ENCODE data around the gene SLC38A3. TPM values are rescaled to one million over a fixed set of nuclear protein-coding genes. Genes with fewer than 3 reads are reported as not detected.
"Not testable (repeated sequence)": the region's sequence is repeated elsewhere in the genome, so short reads cannot be mapped to it uniquely, and the experiment has no call there.

The SLC38A3 gene
- total RNA-seq, 1 experiment from 2014 or later: 1.1 TPM

GRCh38 chr3:50221411-50222168 is 16.5 kb downstream of the SLC38A3 start:
- DNase-seq (ENCODE audit: low spot score): no peak
- in situ Hi-C loops (cut with HindIII; ENCODE audit: low sequenced_read_pairs): no loop called here

DNA sequence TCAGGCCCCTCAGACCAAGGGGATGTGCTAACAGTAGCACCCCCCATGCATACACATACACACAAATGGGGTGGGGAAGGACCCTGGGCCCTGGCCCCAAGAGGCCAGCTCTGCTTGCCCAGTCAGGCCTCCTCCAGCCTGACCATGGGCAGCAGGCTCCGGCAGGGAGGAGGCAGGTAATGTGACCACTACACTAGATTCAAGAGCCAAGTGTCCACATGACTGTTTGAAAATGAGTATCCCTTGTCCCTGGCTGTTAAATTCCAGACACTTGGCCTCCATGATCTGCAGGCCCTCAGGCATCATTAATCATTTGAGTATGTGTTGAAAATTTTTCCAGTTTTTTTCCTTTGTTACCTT is 17.1 kb downstream of the SLC38A3 start:
- in situ Hi-C loops (cut with HindIII; ENCODE audit: low sequenced_read_pairs): no loop called here
- no peak for DNase-seq (ENCODE audit: low spot score)

- no peak for DNase-seq (ENCODE audit: low spot score)
- in situ Hi-C loops (cut with HindIII; ENCODE audit: low sequenced_read_pairs): no loop called here
These were observed 19.6 kb downstream of the SLC38A3 start for GRCh38 chr3:50224639-50225038.

DNA sequence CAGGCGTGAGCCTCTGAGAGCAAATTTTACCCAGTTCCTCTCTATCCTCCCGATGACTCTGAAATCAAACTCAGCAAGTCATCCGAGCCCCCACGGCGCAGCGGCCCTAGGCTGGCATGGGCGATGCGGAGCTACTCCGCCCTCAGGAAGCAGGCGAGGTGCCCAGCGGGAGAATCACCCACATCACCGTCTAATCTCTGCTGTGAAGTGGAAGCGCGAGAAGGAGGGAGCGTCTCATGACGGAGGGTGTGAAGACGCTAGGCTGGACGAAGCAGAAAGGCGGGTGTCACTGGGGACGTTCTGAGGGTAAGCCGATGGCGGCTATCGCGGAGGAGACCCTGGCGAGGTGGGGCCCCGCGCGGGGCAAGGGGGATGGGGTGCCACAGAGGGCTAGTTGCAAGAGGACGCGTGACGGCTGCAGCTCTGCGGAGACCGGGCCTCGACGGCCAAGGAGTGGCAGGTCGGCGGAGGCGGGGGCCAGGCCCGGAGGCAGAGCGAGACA is 21.9 kb downstream of the SLC38A3 start:
- in situ Hi-C loops (cut with HindIII; ENCODE audit: low sequenced_read_pairs): no loop called here
- peak; percentile 59 for DNase-seq (ENCODE audit: low spot score)

DNA sequence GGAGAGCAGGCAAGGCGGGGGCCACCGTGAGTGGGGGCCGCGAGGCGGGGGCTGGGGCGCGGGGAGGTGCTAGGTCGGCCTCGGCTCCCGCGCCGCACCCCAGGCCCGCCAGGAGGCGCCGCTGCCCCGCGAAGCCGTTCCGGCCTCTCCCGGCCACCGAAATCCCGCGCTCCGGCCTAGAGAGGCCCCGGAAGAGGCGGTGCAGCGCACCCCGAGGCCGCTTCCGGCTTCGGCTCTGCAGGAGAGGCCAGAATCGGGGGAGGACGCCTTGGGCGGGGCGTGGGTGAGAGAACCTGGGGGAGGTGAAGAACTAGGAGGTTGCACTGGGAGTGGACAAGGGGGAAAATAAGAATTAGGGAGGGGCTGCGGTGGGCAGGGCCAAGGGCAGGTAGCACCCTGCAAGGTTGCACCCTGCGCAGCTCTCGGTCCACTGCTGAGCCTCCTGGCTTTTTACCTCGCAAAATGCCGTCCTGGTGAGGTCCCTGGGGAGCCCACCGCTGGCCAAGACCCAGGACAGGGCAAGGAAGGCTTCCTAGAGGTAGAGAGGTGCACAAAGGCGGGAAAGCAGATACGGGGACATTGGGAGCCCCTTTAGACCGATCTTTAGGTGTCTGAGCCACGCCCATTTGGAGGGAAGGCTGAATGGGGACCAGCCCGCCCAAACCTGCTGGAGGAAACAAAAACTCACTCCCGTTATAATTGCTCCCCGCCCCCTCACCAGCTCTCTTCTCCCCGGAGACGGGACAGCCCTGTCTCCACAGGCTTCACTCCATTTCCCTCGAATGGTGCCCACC is 22.5 kb downstream of the SLC38A3 start:
- peak; percentile 92 for DNase-seq (ENCODE audit: low spot score)
- in situ Hi-C loops (cut with HindIII; ENCODE audit: low sequenced_read_pairs): no loop called here

DNA sequence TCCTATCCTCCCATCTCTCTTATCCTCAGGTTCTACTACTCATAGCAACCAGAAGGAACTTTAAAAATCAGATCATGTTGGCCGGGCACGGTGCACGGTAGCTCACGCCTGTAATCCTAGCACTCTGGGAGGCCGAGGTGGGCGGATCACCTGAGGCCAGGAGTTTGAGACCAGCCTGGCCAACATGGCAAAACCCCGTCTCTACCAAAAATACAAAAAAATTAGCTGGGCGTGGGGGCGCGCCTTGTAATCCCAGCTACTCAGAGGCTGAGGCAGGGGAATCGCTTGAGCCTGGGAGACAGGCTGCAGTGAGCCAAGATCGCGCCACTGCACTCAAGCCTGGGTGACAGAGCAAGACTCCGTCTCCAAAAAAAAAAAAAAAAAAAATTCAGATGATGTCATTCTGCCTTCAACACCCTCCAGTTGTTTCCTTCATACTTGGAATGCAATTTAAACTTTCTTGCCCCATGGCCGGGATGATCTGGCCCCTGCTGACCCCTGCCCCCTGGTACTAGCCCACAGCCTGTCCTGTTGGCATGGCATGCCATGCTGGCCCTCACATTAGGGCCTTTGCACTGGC is 23.2 kb downstream of the SLC38A3 start:
- DNase-seq (ENCODE audit: low spot score); in situ Hi-C loops (cut with HindIII; ENCODE audit: low sequenced_read_pairs): not testable (repeated sequence)

- DNase-seq (ENCODE audit: low spot score): no peak
- in situ Hi-C loops (cut with HindIII; ENCODE audit: low sequenced_read_pairs): no loop called here
These were observed 24.4 kb downstream of the SLC38A3 start for GRCh38 chr3:50229490-50229889.

DNA sequence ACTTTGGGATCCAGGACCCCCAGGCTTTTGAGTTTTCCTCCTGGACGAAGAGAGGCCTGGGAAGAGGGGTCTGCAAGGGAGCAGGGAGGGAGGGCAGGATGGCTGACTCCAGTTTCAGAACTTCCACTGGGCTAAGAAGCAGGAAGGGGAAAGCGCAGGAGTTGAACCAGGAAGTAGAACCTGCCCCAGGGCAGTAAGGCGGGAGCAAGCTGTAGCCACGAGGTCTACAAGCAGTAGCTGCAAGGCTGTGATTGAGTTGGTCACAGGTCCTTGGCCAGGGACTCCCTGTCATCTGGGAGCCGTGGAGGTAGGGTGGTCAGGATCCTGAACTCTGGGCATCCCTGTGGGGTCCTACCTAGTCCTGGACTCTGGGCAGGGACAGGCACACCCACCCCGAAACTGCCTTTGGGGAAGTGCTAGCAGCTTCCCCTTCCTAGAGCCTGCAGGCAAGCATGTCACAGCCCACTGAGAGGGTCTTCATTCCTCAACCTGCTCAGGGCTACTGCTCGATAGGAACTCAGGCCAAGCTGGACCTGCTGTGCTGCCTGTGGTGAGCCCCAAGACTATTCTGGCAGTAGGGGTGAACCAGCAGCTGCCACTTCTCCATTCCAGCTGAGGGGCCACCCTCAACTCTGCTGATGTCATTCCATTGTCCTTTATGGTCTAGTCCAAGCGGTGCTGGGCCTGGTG is 25.2 kb downstream of the SLC38A3 start:
- in situ Hi-C loops (cut with HindIII; ENCODE audit: low sequenced_read_pairs): no loop called here
- no peak for DNase-seq (ENCODE audit: low spot score)

DNA sequence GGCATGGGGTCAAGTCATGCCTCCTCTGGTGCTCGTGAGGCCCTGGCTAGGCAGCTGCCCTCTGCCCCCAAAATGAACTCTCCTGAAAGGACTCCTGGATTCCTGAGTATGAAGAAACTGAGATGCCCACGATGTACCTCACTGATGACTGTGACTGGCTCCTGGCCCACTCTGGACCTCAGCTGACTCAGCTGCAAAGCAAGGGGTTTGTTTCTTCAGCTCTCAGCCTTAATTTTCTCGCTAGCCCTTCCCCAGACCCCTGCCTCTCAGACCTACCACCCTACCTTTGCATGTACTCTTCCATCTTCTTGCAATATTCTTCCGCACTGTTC is 25.7 kb downstream of the SLC38A3 start:
- DNase-seq (ENCODE audit: low spot score): no peak
- in situ Hi-C loops (cut with HindIII; ENCODE audit: low sequenced_read_pairs): no loop called here

GRCh38 chr3:50231581-50231980 is 26.5 kb downstream of the SLC38A3 start:
- DNase-seq (ENCODE audit: low spot score): no peak

DNA sequence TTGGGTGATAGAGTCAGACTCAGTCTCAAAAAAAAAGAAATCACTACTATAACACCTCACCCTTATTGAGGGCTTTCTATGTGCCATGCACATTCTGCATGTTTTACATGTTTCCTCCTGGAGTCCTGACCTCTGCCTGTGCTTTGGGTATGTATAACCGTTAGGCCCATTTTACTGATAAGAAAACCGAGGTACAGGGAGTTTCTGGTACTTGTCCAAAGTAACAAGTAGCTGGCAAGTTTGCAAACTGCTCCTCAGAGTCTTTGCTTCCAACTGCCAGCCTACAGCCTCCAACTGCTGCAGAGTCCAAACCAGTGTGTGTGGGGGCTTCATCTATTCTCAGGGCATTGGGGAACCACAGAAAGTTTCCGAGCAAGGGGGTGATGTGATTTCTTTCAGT is 27.2 kb downstream of the SLC38A3 start:
- in situ Hi-C loops (cut with HindIII; ENCODE audit: low sequenced_read_pairs): no loop called here
- no peak for DNase-seq (ENCODE audit: low spot score)

More at GRCh38 chr3:50231581-50231980, 26.5 kb downstream of the SLC38A3 start:
- in situ Hi-C loops (cut with HindIII; ENCODE audit: low sequenced_read_pairs): no loop called here

DNA sequence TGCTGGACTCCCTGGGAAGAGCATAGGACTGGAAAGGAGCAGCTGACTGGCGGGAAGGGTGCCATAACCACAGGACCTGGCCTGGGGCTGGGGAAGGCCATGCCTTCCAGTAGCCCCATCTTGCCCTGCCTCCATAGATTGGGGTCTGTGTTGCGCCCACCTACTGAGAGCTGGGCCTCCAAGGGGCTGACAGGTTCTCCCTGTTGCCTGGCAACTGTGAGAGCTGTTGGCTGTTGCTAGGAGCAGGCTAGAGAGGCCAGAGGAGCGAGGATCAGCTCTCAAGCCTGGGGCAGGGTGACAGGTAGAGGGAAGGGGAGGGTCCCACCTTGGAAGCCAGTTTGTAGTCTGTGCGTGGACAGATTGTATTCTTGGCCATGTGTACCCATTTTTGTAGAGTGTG is 28.1 kb downstream of the SLC38A3 start:
- DNase-seq (ENCODE audit: low spot score): no peak
- in situ Hi-C loops (cut with HindIII; ENCODE audit: low sequenced_read_pairs): no loop called here

DNA sequence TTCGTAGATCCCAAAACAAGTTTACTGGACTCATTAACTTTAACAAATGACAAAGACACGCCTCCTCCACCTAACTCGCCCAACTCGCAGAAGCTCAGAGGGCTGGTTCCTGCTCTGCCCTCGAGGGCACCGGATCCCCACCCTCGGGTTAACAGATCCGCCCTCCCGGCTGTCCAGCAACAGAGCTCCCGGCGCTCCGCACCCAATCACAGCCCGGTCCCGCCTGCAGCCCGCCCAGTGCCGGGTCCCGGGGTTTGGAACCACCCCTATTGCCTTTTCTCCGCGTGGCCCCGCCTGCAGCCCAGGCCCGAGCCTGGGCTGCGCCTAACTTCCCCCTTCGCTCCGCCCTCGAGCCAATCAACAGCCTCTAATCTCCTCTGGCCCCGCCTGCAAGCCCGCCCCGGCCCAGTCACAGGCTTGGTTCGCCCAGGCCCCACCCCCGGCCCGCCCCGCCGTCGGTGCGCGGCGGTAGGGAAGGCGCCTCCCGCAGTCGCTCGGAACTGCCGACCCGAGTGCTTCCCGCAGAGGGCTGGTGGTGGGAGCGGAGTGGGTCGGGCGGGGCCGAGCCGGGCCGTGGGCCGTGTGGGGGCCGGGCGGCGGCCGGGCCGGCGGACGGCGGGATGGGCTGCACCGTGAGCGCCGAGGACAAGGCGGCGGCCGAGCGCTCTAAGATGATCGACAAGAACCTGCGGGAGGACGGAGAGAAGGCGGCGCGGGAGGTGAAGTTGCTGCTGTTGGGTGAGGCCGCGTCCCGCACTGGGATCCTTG is 30.8 kb downstream of the SLC38A3 start, which contains the start of gene GNAI2:
TSS of gene GNAI2 (plus strand) at position 489 of the 768 bp plus-strand sequence. CDS start at position 621, 132 bp downstream.
- in situ Hi-C loops (cut with HindIII; ENCODE audit: low sequenced_read_pairs): no loop called here
- peak; percentile 99 for DNase-seq (ENCODE audit: low spot score)

- DNase-seq (ENCODE audit: low spot score): no peak
- in situ Hi-C loops (cut with HindIII; ENCODE audit: low sequenced_read_pairs): no loop called here
These were observed 31.5 kb downstream of the SLC38A3 start for GRCh38 chr3:50236484-50237132.

- no peak for DNase-seq (ENCODE audit: low spot score)
- in situ Hi-C loops (cut with HindIII; ENCODE audit: low sequenced_read_pairs): no loop called here
These were observed 32.1 kb downstream of the SLC38A3 start for GRCh38 chr3:50237133-50237651.

GRCh38 chr3:50237754-50238548 is 32.9 kb downstream of the SLC38A3 start:
- in situ Hi-C loops (cut with HindIII; ENCODE audit: low sequenced_read_pairs): no loop called here
- peak; percentile 33 for DNase-seq (ENCODE audit: low spot score)

GRCh38 chr3:50238549-50239026 is 33.5 kb downstream of the SLC38A3 start:
- in situ Hi-C loops (cut with HindIII; ENCODE audit: low sequenced_read_pairs): no loop called here
- DNase-seq (ENCODE audit: low spot score): peak; percentile 70

Measured in G401 (cell line).